A673 (cell line): ENCODE data around the gene GLIS2.

Experiments
- EZH2 ChIP-seq: fragments of 200-600 bp; sonication (generic); IDR thresholded peaks from 2 replicates; pipeline ENCODE4 v1.6.1; 2017; ENCODE audit warnings: borderline replicate concordance, low read depth, mild to moderate bottlenecking, mixed read lengths, antibody characterized with exemption, low read length; ENCODE audit not compliant: poor library complexity, severe bottlenecking
- TF ChIP-seq, protein P1 (sequence below): fragments of 300-800, 200-600 bp; sonication (generic); conservative IDR thresholded peaks from 2 replicates; pipeline ENCODE4 v1.5.1; 2017; ENCODE audit warnings: low read depth, mild to moderate bottlenecking, antibody characterized with exemption, low read length, moderate library complexity, mixed read lengths

DNA sequence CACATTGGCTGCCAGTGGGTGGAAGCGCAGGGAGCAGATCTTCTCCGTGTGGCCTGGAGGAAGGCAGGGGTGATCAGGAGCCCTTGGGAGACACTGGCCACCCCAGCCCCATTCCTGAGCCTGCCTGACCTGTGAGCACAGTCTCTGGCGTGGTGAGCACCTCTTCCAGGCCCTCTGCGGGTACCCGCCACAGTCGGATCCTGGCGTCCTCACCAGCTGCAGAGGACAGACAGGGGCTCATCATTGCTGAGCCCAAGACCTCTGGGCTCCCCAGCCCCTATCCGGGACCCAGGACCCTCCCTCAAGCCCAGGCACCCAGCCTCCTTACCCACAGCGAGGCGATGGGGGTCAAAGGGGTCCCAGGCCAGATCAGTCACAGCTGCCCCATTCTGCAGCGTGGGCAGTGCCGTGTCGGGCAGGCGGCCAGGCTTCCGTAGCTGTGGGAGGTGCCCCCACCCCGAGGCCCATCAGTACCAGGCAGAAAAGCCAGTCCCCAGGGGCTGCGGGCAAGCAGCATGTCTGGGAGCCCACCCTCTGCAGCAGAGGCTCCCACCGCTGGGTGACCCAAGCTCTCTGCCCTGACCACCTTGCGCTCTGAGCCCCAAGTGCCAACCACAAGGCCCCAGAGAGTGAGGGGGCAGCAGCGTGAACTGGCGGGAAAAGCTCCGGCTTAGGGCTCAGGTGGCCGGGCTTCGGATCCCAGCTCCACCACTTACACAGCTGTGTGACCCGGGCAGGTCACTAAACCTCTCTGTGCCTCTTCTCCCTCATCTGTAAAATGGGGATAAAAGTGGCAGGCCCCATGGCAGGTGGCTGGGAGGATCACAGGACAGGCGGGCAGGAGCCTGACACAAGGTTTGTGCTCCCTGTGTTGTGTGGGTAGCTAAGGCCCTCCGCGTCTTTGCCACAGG is 45.4 kb downstream of the GLIS2 start:
- TF ChIP-seq, protein P1, sequence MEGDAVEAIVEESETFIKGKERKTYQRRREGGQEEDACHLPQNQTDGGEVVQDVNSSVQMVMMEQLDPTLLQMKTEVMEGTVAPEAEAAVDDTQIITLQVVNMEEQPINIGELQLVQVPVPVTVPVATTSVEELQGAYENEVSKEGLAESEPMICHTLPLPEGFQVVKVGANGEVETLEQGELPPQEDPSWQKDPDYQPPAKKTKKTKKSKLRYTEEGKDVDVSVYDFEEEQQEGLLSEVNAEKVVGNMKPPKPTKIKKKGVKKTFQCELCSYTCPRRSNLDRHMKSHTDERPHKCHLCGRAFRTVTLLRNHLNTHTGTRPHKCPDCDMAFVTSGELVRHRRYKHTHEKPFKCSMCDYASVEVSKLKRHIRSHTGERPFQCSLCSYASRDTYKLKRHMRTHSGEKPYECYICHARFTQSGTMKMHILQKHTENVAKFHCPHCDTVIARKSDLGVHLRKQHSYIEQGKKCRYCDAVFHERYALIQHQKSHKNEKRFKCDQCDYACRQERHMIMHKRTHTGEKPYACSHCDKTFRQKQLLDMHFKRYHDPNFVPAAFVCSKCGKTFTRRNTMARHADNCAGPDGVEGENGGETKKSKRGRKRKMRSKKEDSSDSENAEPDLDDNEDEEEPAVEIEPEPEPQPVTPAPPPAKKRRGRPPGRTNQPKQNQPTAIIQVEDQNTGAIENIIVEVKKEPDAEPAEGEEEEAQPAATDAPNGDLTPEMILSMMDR: no peak
- TF ChIP-seq EZH2: no peak
